Measurements from ENCODE around the gene LHPP.

- no peak for TF ChIP-seq CTCF (conservative IDR thresholded peaks at IDR 0.05)
- TF ChIP-seq ZFX (IDR thresholded peaks at IDR 0.05), result no peak
These were observed 133.7 kb downstream of the LHPP start for GRCh38 chr10:124595143-124595883.
